Heart left ventricle (tissue), 13 donors: Measurements from ENCODE around the gene SCUBE3.

Source experiments
- CTCF ChIP-seq, 12 donors: fragments of 200-600 bp; sonication (generic) in 4 of 12; IDR thresholded peaks; one replicate each; pipeline versions ENCODE4 v1.5.0 to v1.8.0; 2018 to 2022; ENCODE audit warnings: antibody characterized with exemption in 12 of 12, mild to moderate bottlenecking in 5 of 12
- POLR2A ChIP-seq, 2 donors: fragments of 450-650 bp; IDR thresholded peaks; one replicate each; pipeline ENCODE4 v1.6.1; 2017; ENCODE audit warnings: antibody characterized with exemption in 2 of 2, mild to moderate bottlenecking in 2 of 2, moderate library complexity in 2 of 2
- donor health status: ischemic (EF 13 %, LVEDD 7.1; RV severe dilation, severe dysfunction).
- donor health status: DM: no; HTN: yes; CAD: no.
- donor health status: DM: no; HTN: no; CAD: no.
- donor health status: ischemic (EF 25% LVEDD 6.9; RV normal size, moderate dysfunction).
- donor health status: ischemic (EF 25% LVEDD 5.7; RV mildly dilated, moderate dysfunction).
- donor health status: ischemic (EF 35%, LVEDD 5.7; RV mildly dilated, moderate dysfunction).
- donor health status: nonischemic (EF 11% LVEDD 7.7; RV severe dilation, severe dysfunction).
- donor health status: DM: yes; HTN: yes; CAD: no.
- donor health status: PGD.
- donor health status: ischemic (EF 29% LVEDD 5.4; RV normal size, mild dysfunction).
- donor health status: nonischemic (EF 23%, LVEDD 6.1; RV moderate dilation, normal function).

DNA sequence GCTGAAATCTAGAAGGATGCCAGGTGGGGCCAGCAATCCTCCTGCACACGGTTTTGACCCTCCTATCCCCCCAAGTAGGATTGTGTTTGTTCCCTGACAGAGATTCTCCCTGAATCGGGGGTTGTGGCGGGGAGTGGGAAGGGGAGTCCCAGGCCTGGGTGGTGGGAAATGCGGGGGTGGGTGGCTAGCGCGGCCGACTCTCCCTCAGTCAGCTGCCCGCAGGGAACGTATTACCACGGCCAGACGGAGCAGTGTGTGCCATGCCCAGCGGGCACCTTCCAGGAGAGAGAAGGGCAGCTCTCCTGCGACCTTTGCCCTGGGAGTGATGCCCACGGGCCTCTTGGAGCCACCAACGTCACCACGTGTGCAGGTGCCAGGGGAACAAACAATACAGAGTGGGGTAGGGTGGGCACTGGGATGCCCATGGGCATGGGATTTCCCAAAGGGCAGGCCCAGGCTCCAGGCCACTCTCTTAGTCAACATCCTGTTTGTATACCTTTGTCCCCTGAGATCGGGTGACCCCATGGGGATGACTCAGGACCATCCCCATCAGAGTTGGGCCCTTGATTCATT, 29.7 kb downstream of the SCUBE3 start:
- TF ChIP-seq CTCF (IDR thresholded peaks at IDR 0.05) (no peak), POLR2A (IDR thresholded peaks at IDR 0.05) (no peak)
